Kidney glomerular epithelial cell (primary cell): Measurements from ENCODE around the gene THRSP.
"Not testable (repeated sequence)": the region's sequence is repeated elsewhere in the genome, so short reads cannot be mapped to it uniquely, and the experiment has no call there.

ENCODE experiments used
- DNase-seq: peaks from one replicate; lab custom pipeline; 2025; lab: John Stamatoyannopoulos, UW

The THRSP gene

GRCh38 chr11:78063440-78064181 is at the start of gene THRSP:
TSS of gene THRSP (plus strand) at chr11:78063861. CDS start at chr11:78063882, 21 bp downstream.
- DNase-seq = peak; percentile 26

- not testable (repeated sequence) for DNase-seq
These were observed 48.6 kb upstream of the THRSP start for GRCh38 chr11:78014937-78015520.

- DNase-seq = no peak
These were observed 47.8 kb upstream of the THRSP start for GRCh38 chr11:78015878-78016277.

- DNase-seq = peak; percentile 41
These were observed 43.9 kb upstream of the THRSP start for GRCh38 chr11:78019808-78020207.

- DNase-seq = no peak
These were observed 43.4 kb upstream of the THRSP start for GRCh38 chr11:78020246-78020645.

GRCh38 chr11:78021611-78022010 is 42.0 kb upstream of the THRSP start:
- no peak for DNase-seq

GRCh38 chr11:78022397-78023396 is 41.0 kb upstream of the THRSP start, which contains the start of gene KCTD14:
TSS of gene KCTD14 (minus strand) at chr11:78023276. CDS start at chr11:78023249, 27 bp downstream.
- DNase-seq = no peak

- no peak for DNase-seq
These were observed 40.2 kb upstream of the THRSP start for GRCh38 chr11:78023426-78023825.

GRCh38 chr11:78025378-78025777 is 38.3 kb upstream of the THRSP start:
- no peak for DNase-seq

GRCh38 chr11:78027759-78028158 is 35.9 kb upstream of the THRSP start:
- DNase-seq = no peak

GRCh38 chr11:78028423-78028822 is 35.2 kb upstream of the THRSP start:
- DNase-seq = not testable (repeated sequence)

GRCh38 chr11:78030429-78031325 is 33.0 kb upstream of the THRSP start:
- DNase-seq = no peak

GRCh38 chr11:78031629-78032028 is 32.0 kb upstream of the THRSP start:
- no peak for DNase-seq

GRCh38 chr11:78032090-78032489 is 31.6 kb upstream of the THRSP start:
- no peak for DNase-seq

GRCh38 chr11:78033040-78033439 is 30.6 kb upstream of the THRSP start:
- DNase-seq = no peak

GRCh38 chr11:78034623-78035022 is 29.0 kb upstream of the THRSP start:
- no peak for DNase-seq

- DNase-seq = no peak
These were observed 27.3 kb upstream of the THRSP start for GRCh38 chr11:78036313-78036712.

- no peak for DNase-seq
These were observed 26.6 kb upstream of the THRSP start for GRCh38 chr11:78037056-78037455.

- DNase-seq = no peak
These were observed 25.6 kb upstream of the THRSP start for GRCh38 chr11:78037825-78038620.

GRCh38 chr11:78038697-78039313 is 24.9 kb upstream of the THRSP start:
- no peak for DNase-seq
